GM18519 (cell line): Measurements from ENCODE around the gene AMBN.

Experiments
- ATAC-seq: cut with Tn5 transposase; IDR thresholded peaks from one replicate; pipeline ENCODE4 v1.9.1; 2021; ENCODE audit warnings: mild to moderate bottlenecking, moderate library complexity; ENCODE audit not compliant: unreplicated experiment, low FRiP score

The AMBN gene

GRCh38 chr4:70591955-70592582, at the start of gene AMBN:
AMBN (plus strand) TSS chr4:70592256; CDS start chr4:70592359, 103 bp downstream.
- ATAC-seq: no peak

- ATAC-seq: peak; percentile 68
Measured at GRCh38 chr4:70544279-70544868, 47.7 kb upstream of the AMBN start.

- ATAC-seq: no peak
Measured at GRCh38 chr4:70556856-70557255, 35.2 kb upstream of the AMBN start.

- peak; percentile 87 for ATAC-seq
Measured at GRCh38 chr4:70559211-70559830, 32.7 kb upstream of the AMBN start.

- no peak for ATAC-seq
Measured at GRCh38 chr4:70559924-70560323, 32.1 kb upstream of the AMBN start.

GRCh38 chr4:70564033-70564432, 28.0 kb upstream of the AMBN start:
- no peak for ATAC-seq

GRCh38 chr4:70570796-70571195, 21.3 kb upstream of the AMBN start:
- ATAC-seq: no peak

- no peak for ATAC-seq
Measured at GRCh38 chr4:70571772-70572171, 20.3 kb upstream of the AMBN start.

GRCh38 chr4:70575964-70576363, 16.1 kb upstream of the AMBN start:
- ATAC-seq: no peak

GRCh38 chr4:70577220-70577927, 14.7 kb upstream of the AMBN start:
- no peak for ATAC-seq

GRCh38 chr4:70581980-70582379, 10.1 kb upstream of the AMBN start:
- no peak for ATAC-seq

- ATAC-seq: no peak
Measured at GRCh38 chr4:70583952-70584834, 7.9 kb upstream of the AMBN start.

GRCh38 chr4:70586841-70587240, 5.2 kb upstream of the AMBN start:
- ATAC-seq: no peak

- peak; percentile 99 for ATAC-seq
Measured at GRCh38 chr4:70589785-70590184, 2.3 kb upstream of the AMBN start.

- ATAC-seq: no peak
Measured at GRCh38 chr4:70594196-70594595, 2.1 kb downstream of the AMBN start.

GRCh38 chr4:70600305-70600704, 8.2 kb downstream of the AMBN start:
- ATAC-seq: no peak

- ATAC-seq: no peak
Measured at GRCh38 chr4:70600977-70601376, 8.9 kb downstream of the AMBN start.

GRCh38 chr4:70601422-70602039, 9.5 kb downstream of the AMBN start:
- peak; percentile 96 for ATAC-seq

- ATAC-seq: no peak
Measured at GRCh38 chr4:70603856-70604255, 11.8 kb downstream of the AMBN start.

- ATAC-seq: no peak
Measured at GRCh38 chr4:70606459-70606858, 14.4 kb downstream of the AMBN start.
